Pulmonary artery endothelial cell (primary cell): ENCODE measurements around the gene MRI1. TPM values are rescaled to one million over a fixed set of nuclear protein-coding genes. Genes with fewer than 3 reads are reported as not detected.
A peak's percentile ranks its signal among the peaks of the same experiment; 100 is the strongest.
"Not testable (repeated sequence)": the region's sequence is repeated elsewhere in the genome, so short reads cannot be mapped to it uniquely, and the experiment has no call there.

Experiments
- DNase-seq: peaks from one replicate; pipeline ENCODE4 v3.0.0-alpha.2; 2011; ENCODE audit warnings: low read depth, low spot score
- total RNA-seq: library from RNA; depleted of rRNA; stranded (reverse); fragments of >200 nt; gene quantifications from 2 replicates; pipeline ENCODE4 v1.2.3, GENCODE V29; 2014

The MRI1 gene
- total RNA-seq, 1 donor from 2014 or later: 42.9 TPM

GRCh38 chr19:13758795-13759194, 5.5 kb upstream of the MRI1 start:
- no peak for DNase-seq

- no peak for DNase-seq
These were observed 2.9 kb upstream of the MRI1 start for GRCh38 chr19:13761423-13761822.

GRCh38 chr19:13762635-13763235, 1.6 kb upstream of the MRI1 start:
- no peak for DNase-seq

- no peak for DNase-seq
These were observed 1.1 kb upstream of the MRI1 start for GRCh38 chr19:13763265-13763664.

- no peak for DNase-seq
These were observed 586 bp downstream of the MRI1 start for GRCh38 chr19:13764821-13765394.

- DNase-seq: no peak
These were observed 1.2 kb downstream of the MRI1 start for GRCh38 chr19:13765395-13766094.

- DNase-seq: no peak
These were observed 1.8 kb downstream of the MRI1 start for GRCh38 chr19:13766095-13766481.

- DNase-seq: no peak
These were observed 4.2 kb downstream of the MRI1 start for GRCh38 chr19:13768510-13768909.

- DNase-seq: no peak
These were observed 5.8 kb downstream of the MRI1 start for GRCh38 chr19:13770013-13770635.

- DNase-seq: peak; percentile 79
These were observed 10.2 kb downstream of the MRI1 start, which contains the start of gene C19orf53 for GRCh38 chr19:13774217-13775191. Gene C19orf53, plus strand, starts transcription at chr19:13774456. Its CDS starts 22 bp downstream, at chr19:13774478.

- DNase-seq: no peak
These were observed 14.1 kb downstream of the MRI1 start for GRCh38 chr19:13778398-13778797.

GRCh38 chr19:13778847-13779246, 14.5 kb downstream of the MRI1 start:
- DNase-seq: no peak

GRCh38 chr19:13779794-13780193, 15.5 kb downstream of the MRI1 start:
- not testable (repeated sequence) for DNase-seq

GRCh38 chr19:13781547-13781946, 17.2 kb downstream of the MRI1 start:
- peak; percentile 75 for DNase-seq

GRCh38 chr19:13782537-13782936, 18.2 kb downstream of the MRI1 start:
- DNase-seq: no peak

- DNase-seq: no peak
These were observed 19.5 kb downstream of the MRI1 start for GRCh38 chr19:13783565-13784500.

GRCh38 chr19:13784731-13785452, 20.6 kb downstream of the MRI1 start:
- DNase-seq: no peak

GRCh38 chr19:13788991-13789390, 24.7 kb downstream of the MRI1 start:
- DNase-seq: no peak

- DNase-seq: no peak
These were observed 26.0 kb downstream of the MRI1 start for GRCh38 chr19:13790354-13790753.
